Activated T-helper 1 cell treated with anti-CD3 and anti-CD28 coated beads, Interleukin-12 subunit alpha, Interleukin-12 subunit beta, Interleukin-2, Interleukin-4 antibody, amounts not matched to agents 30 ng/mL and 10 ng/mL and 1 ng/mL, durations not matched to agents 14 hours and 24 hours and 36 hours (primary cell): ENCODE data around the gene COL5A1. TPM values are rescaled to one million over a fixed set of nuclear protein-coding genes. Genes with fewer than 3 reads are reported as not detected.

Source experiments
- DNase-seq: peaks from one replicate; pipeline ENCODE4 v3.0.0; 2021; ENCODE audit warnings: low spot score
- H3K27ac Mint-ChIP-seq: one replicate; pipeline ENCODE4 v1.8.0; 2021; ENCODE audit warnings: mild to moderate bottlenecking, mixed read lengths
- H3K27me3 Mint-ChIP-seq: one replicate; pipeline ENCODE4 v1.8.0; 2022; ENCODE audit warnings: mild to moderate bottlenecking, moderate library complexity, mixed read lengths; ENCODE audit not compliant: insufficient read depth
- H3K36me3 Mint-ChIP-seq: one replicate; pipeline ENCODE4 v1.8.0; 2021; ENCODE audit warnings: low read depth, mixed read lengths
- H3K4me1 Mint-ChIP-seq: one replicate; pipeline ENCODE4 v1.8.0; 2021; ENCODE audit warnings: low read depth, mixed read lengths
- H3K4me3 Mint-ChIP-seq: one replicate; pipeline ENCODE4 v1.8.0; 2021; ENCODE audit warnings: mild to moderate bottlenecking, moderate library complexity, mixed read lengths
- H3K9me3 Mint-ChIP-seq: one replicate; pipeline ENCODE4 v1.8.0; 2021; ENCODE audit warnings: mixed read lengths
- intact Hi-C: fragments of 100-400 bp; cut with micrococcal nuclease; formaldehyde crosslinking; loops from one replicate; pipeline ENCODE4 v1.15.1; 2024
- total RNA-seq: library from RNA; stranded (reverse); gene quantifications from 2 replicates; pipeline ENCODE4 v1.2.3, GENCODE V29; 2022

The COL5A1 gene
- total RNA-seq = not detected in 2 replicates

DNA sequence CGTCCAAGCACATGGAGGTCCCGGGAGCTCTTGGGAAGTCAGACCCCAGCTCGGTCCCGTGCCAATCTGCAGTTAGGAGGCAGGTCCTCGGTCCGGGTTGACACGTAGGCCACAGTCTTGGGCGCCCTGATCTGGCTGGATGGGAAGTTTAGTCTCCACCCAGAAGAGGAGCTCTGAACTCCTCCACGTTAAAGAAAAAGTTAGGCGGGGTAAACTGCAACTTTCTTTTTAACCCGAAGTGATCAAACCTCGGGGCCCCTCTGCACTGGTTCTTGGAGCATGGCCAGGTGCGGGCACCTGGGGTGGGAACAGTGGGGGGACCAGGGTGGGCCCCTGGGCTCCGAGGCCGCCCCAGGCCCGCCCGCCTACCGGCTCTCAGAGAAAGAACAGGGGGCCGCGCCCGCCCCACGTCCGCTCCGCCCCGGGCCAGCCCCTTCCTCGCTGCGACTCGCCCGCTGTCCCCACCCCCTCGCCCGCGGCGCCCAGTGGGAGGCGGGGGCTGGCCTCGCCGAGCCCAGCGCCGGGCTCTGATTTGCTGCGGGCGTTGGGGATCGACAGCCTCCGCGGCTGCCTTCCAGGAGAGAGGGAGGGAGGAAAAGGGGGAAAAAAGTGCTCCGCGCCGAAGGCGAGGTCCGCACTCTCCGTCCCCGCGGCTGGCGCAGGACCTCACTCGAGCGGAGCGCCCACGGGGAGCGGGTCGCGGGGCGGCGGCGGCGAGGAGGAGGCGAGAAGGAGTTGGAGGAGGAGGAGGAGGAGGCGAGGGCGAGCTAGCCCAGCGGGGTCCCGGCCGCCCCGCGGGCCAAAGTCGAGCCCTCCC, at the start of gene COL5A1:
Gene COL5A1, plus strand, starts transcription at position 631 of the 817 bp plus-strand sequence. CDS start 385 bp downstream, outside the sequence.
- H3K4me3 Mint-ChIP-seq = no peak within 1 kb of the TSS
- no peak within 1 kb of the TSS for H3K27ac Mint-ChIP-seq

GRCh38 chr9:134592018-134592818, 49.4 kb upstream of the COL5A1 start:
- intact Hi-C loops = no loop called here
- Mint-ChIP-seq H3K9me3 (no peaks in the 10 kb centered on the region), H3K4me3 (no peak overlapping the region), H3K4me1 (no peaks in the 10 kb centered on the region), H3K36me3 (no peaks in the 10 kb centered on the region), H3K27me3 (no peaks in the 10 kb centered on the region), H3K27ac (no peak overlapping the region)
- DNase-seq = no peak

More for the DNA sequence above, at the start of gene COL5A1:
- H3K27me3 Mint-ChIP-seq = peaks cover 18% of the 10 kb centered on the region
- H3K4me1 Mint-ChIP-seq = no peaks in the 10 kb centered on the region
- H3K9me3 Mint-ChIP-seq = no peaks in the 10 kb centered on the region
- intact Hi-C loops = no loop called here
- DNase-seq = peak; percentile 1
- H3K36me3 Mint-ChIP-seq = no peaks in the 10 kb centered on the region

- intact Hi-C loops = no loop called here
- Mint-ChIP-seq H3K4me1 (no peaks in the 10 kb centered on the region), H3K9me3 (no peaks in the 10 kb centered on the region), H3K4me3 (no peak overlapping the region), H3K27me3 (no peaks in the 10 kb centered on the region), H3K36me3 (no peaks in the 10 kb centered on the region), H3K27ac (no peak overlapping the region)
- no peak for DNase-seq
Measured at GRCh38 chr9:134592819-134593200, 48.8 kb upstream of the COL5A1 start.

GRCh38 chr9:134593286-134594077, 48.1 kb upstream of the COL5A1 start:
- Mint-ChIP-seq H3K9me3 (no peaks in the 10 kb centered on the region), H3K4me3 (no peak overlapping the region), H3K4me1 (no peaks in the 10 kb centered on the region), H3K27me3 (no peaks in the 10 kb centered on the region), H3K27ac (no peak overlapping the region), H3K36me3 (no peaks in the 10 kb centered on the region)
- DNase-seq = no peak
- intact Hi-C loops = no loop called here

DNA sequence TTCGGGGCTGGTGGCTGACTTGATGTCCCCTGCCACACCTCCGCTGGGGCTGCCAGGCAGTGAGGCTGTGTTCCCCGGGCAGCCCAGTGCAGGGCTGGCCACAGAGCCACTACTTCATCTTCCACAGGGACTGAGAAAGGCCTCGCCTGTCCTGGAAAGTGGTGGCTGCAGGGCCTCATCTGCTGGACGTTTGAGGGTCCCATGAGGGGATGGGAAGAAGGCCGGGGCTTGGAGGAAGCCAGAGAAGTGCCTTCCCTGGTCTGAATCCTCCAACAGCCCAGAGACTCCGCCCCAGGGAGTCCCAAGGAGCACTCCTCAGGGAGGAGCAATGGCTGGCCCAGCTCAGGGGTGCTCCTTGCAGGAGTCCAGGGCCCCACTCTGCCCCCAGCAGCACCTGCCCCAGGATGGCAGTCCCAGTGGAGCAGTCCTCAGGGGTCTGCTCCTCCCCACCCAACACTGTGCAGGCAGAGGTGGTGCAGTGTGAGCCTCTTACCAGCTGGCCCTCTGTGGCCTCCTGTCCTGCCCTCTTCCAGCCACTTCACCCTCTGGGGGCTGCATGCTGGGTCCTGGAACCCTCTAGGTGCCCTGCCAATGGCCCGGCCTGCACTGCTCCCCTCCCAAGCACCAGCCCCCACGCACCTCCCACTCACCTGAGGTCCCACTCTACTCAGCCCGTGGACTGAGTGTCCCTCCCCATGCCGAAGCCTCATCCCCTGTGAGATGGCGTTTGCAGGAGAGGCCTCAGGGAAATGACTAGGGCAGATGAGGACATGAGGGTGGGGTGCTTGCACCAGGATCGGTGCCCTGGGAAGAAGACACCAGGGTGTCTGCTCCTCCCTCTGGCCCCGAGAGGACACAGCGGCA, 47.3 kb upstream of the COL5A1 start:
- Mint-ChIP-seq H3K27ac (no peak overlapping the region), H3K9me3 (no peaks in the 10 kb centered on the region), H3K27me3 (no peaks in the 10 kb centered on the region), H3K4me1 (no peaks in the 10 kb centered on the region), H3K36me3 (no peaks in the 10 kb centered on the region), H3K4me3 (no peak overlapping the region)
- DNase-seq = no peak
- intact Hi-C loops = no loop called here

- Mint-ChIP-seq H3K9me3 (no peaks in the 10 kb centered on the region), H3K27ac (no peak overlapping the region), H3K27me3 (no peaks in the 10 kb centered on the region), H3K4me3 (no peak overlapping the region), H3K4me1 (no peaks in the 10 kb centered on the region), H3K36me3 (no peaks in the 10 kb centered on the region)
- no peak for DNase-seq
- intact Hi-C loops = no loop called here
Measured at GRCh38 chr9:134595014-134595413, 46.6 kb upstream of the COL5A1 start.

- no peak for DNase-seq
- no peak overlapping the region for H3K27ac Mint-ChIP-seq
- H3K4me1 Mint-ChIP-seq = no peaks in the 10 kb centered on the region
- H3K27me3 Mint-ChIP-seq = no peaks in the 10 kb centered on the region
- peaks cover 5% of the 10 kb centered on the region for H3K9me3 Mint-ChIP-seq
- H3K36me3 Mint-ChIP-seq = no peaks in the 10 kb centered on the region
- intact Hi-C loops = no loop called here
- no peak overlapping the region for H3K4me3 Mint-ChIP-seq
Measured at GRCh38 chr9:134597041-134597913, 44.3 kb upstream of the COL5A1 start.

DNA sequence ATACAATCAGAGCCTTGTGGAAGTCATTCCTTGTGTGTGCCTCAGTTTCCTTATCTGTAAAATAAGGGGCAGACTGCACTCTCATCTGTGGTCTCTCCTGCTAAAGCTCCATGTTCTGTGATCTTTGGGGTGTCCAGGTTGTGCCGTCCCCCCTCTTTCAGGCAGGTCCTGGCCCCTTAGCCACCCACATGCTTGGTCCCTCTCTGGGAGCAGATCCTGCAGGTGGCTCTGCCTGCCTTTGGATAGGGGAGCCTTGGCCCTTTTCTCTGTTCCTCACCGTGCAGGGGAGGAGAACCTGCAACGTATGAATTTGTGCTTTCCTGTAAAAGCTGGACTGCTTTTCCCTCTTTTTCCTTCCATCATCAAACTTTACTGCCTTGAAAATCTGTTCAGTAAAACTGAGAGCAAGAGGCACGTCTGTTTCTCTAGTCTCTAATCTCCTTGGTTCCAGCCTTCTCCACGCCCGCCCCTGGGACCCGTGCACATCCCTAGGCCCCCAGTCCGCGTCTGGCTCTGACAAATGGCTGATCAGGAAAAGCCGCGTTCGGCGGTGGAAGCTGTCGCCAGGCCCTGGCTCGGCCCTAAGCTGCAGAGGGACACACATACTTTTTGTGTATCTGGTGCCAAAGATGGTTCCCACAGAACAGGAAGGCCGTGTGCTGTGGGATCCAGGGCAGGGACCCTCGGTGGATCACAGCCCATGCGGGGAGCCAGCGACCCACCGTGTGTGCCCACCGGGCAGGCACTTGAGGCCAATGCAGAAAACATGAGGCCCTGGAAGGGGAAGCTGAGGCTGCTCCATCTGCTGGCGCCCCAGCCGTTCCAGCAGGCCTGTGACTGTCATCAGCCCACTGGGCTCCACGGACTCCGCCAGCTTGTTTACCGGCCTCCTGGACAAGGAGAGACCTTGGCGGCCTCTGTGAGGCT, 43.4 kb upstream of the COL5A1 start:
- H3K4me3 Mint-ChIP-seq = no peak overlapping the region
- no peaks in the 10 kb centered on the region for H3K27me3 Mint-ChIP-seq
- intact Hi-C loops = no loop called here
- H3K9me3 Mint-ChIP-seq = peaks cover 5% of the 10 kb centered on the region
- H3K36me3 Mint-ChIP-seq = no peaks in the 10 kb centered on the region
- no peak overlapping the region for H3K27ac Mint-ChIP-seq
- DNase-seq = no peak
- no peaks in the 10 kb centered on the region for H3K4me1 Mint-ChIP-seq

DNA sequence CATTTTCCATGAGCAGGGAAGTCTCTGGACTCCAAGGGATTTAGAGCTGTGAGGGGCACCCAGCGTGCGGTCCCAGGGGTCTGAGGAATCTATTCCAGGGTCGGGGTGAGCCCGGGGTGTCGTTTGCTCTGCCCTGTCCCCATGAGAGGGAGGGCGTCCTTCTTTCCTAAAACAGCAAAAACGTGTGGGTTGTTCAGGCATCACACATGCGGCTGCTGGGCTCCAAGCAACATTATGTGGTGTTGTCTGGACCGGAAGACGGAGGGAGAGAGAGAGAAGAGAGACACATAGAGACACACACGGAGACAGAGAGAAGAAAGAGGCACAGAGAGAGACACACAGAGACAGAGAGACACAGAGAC, 42.7 kb upstream of the COL5A1 start:
- intact Hi-C loops = no loop called here
- Mint-ChIP-seq H3K27ac (no peak overlapping the region), H3K4me3 (no peak overlapping the region), H3K4me1 (no peaks in the 10 kb centered on the region), H3K36me3 (no peaks in the 10 kb centered on the region), H3K9me3 (peaks cover 5% of the 10 kb centered on the region), H3K27me3 (no peaks in the 10 kb centered on the region)
- no peak for DNase-seq

DNA sequence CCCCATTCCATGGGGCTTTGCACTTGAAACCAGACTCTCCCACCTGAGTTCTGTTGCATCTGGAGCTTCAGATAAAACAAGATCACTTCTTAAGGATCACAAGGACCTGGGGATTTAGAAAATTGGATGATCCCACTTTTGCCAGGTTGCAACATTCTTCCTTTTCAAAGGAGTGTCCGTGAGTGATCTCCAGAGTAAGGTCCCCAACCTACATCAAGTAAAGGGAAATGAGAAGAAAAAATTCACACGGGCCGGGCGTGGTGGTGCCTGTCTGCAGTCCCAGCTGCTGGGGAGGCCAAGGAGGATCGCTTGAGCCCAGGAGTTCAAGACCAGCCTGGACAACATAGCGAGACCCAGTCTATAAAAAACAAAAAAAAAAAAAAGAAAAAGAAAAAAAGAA, 41.2 kb upstream of the COL5A1 start:
- H3K9me3 Mint-ChIP-seq = peaks cover 5% of the 10 kb centered on the region
- intact Hi-C loops = no loop called here
- no peak overlapping the region for H3K4me3 Mint-ChIP-seq
- H3K27ac Mint-ChIP-seq = no peak overlapping the region
- no peaks in the 10 kb centered on the region for H3K27me3 Mint-ChIP-seq
- no peak for DNase-seq
- no peaks in the 10 kb centered on the region for H3K36me3 Mint-ChIP-seq
- no peaks in the 10 kb centered on the region for H3K4me1 Mint-ChIP-seq
